DMS114 treated with DMSO at 0.1 percent for 48 hours (cell line): Measurements from ENCODE around the gene ULK4.
"Not testable (repeated sequence)": the region's sequence is repeated elsewhere in the genome, so short reads cannot be mapped to it uniquely, and the experiment has no call there.

Experiments used
- DNase-seq: peaks from one replicate; lab custom pipeline; 2025; ENCODE audit not compliant: unreplicated experiment; lab: John Stamatoyannopoulos, UW

The ULK4 gene

DNA sequence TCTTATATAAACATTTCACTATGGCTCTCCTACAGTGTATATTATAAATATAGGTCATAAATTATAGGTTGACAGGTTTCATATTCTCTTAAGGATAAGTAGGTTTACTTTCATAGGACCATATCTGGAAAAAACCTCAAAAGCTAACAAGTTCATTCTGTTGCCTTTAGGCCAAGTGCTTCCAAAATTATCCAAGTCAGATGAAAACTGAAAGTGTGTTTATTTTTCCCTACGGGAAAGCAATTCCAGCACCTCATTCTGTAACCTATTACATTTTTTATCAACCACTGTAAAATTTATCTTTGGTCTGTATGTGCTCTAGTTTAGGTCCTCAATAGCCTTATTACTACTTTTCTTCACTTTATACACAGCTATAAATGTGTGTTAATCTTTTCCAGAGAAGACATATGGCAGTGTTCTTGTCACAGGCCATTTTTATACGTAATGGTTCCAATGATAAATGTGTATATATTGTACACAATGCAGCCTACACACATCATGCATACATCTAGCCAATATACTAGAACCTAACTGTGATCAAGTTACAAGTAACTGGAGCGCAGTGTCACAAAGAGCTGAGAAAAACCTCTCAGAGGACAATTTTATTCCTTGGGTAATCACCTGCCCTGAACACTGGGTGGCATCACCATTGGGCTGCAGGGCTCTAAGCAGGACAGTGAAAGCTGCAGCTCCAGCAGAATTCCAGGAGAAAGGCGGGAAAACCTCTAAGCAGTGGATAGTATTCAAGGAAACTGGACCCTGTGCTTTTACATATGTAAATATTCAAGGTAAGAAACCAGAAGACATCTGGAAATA is 511.3 kb downstream of the ULK4 start:
- DNase-seq, result no peak

DNA sequence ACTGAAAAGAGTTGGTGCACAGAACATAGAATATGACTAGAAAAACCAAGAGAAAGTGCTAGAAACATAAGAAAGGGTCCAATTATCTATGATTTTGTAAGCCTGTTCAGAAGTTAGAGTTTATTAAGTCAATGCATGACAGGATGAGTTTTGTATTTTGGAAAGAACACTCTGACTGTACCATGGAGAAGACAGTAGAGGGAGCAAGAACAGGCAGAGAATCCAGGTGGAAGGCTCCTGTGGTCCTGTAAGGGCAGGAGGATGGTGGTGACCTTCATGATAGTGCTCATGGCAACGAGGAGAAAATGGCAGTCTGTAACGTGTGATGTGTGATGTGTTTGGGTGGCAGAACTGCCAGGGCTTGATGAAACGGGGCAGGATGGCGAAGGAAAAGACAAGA is 513.5 kb downstream of the ULK4 start:
- DNase-seq, result no peak

DNA sequence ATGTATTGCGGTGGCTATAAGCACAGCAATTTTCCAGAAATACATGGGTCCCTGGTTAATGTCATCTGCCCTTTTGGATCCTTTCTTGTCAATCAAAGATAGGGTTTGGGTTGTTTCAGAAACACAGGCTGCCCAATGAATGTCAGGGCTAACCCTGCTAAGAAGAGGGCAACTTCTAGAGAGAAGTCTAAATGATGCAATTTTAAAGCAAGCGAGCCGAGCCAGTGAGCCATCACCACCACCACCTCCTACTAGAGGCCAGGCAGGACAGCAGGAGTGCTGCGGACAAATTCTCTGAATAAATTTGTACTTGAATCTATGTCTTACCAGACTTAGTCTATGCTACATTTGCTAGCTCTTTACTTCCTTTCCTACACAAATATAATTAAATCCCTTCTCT is 514.2 kb downstream of the ULK4 start:
- DNase-seq, result no peak

DNA sequence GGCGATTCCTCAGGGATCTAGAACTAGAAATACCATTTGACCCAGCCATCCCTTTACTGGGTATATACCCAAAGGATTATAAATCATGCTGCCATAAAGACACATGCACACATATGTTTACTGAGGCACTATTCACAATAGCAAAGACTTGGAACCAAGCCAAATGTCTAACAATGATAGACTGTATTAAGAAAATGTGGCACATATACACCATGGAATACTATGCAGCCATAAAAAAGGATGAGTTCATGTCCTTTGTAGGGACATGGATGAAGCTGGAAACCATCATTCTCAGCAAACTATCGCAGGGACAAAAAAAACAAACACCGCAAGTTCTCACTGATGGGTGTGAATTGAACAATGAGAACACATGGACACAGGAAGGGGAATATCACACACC is 515.6 kb downstream of the ULK4 start:
- not testable (repeated sequence) for DNase-seq

DNA sequence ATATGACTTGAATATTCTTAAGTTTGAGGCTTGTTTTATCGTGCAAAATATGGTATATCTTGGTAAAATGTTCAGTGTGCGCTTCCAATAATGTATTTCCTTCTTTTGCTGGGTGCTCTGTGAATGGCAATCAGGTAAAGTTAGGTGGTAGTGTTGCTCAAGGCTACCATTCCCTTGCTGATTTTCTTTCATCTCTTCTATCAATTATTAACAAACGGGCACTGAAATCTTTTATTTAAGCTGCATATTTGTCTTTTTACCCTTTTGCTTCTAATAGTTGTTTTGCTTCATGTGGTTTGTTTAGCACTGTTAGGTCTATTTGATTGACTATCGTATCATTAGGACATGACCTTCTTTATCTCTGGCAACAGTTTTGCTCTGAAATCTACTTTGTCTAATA is 520.3 kb downstream of the ULK4 start:
- no peak for DNase-seq

DNA sequence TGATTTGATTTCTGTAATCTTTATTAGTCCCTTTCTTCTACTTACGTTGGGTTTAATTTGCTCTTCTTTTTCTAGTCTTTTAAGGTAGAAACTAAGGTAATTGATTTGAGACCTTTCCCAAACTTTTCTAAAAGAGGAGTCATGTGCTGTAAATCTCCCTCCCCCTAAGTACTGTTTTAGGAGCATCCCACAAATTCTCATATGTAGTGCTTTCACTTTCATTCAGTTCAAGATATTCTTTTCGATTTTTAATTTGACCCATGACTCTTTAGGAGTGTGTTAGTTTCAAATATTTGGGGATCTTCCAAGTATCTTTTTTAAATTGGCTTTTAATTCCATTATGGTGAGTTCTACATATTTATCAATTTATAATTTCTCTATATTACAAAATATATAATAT is 520.8 kb downstream of the ULK4 start:
- no peak for DNase-seq

DNA sequence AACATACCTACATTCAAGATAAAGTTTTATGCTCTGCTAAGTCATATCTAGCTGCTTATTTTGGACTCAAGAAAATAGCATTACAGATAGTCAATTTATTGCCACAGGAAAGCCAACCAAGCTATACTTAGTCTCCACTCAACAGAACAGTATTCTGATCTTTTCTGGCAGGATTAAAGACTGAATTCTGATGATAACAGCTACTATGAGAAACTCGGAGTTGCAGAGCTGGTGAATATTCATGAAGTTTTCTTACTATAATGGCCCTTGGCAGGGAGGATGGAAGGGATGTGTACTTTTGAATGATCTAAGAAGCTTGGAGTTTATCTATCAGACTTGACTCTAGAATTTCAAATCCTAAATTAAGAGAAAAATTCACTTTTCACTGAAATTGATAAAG is 524.9 kb downstream of the ULK4 start:
- no peak for DNase-seq

DNA sequence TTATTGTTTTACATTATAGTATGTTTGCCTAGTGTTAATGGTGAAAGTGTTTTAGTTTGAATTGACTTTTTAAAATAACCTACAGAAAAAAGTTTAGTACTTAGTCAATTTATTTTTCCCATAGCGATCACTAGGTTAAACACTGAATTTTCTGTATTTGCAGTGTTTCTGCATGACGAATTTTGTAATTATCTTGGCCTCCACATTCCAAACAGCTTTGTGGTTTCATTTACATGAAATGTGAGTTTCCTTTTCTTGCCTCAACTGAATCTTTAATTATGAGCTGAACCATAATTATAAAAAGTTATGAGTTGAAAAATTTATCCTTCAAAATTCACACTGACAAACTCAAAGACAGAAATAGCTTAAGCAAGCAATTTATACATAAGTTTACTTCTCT is 527.1 kb downstream of the ULK4 start:
- no peak for DNase-seq

DNA sequence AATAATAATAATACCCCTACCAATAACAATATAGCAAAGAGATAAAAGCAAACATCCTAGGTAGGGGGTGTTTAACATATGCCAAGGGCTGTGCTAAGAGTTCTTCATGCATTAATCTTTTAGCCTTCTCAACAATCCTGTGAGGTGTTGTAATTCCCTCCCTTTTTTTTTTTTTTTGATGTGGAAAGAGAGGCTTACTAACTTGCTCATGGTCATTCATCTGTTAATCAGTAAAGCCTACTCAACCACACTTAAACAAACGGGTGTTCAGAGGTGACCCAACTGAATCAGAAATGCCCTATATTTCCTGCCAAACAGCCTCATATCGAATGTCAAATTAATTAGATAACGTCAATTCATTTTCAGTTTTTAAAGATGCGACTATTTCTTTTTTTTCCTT is 530.5 kb downstream of the ULK4 start:
- DNase-seq, result no peak

DNA sequence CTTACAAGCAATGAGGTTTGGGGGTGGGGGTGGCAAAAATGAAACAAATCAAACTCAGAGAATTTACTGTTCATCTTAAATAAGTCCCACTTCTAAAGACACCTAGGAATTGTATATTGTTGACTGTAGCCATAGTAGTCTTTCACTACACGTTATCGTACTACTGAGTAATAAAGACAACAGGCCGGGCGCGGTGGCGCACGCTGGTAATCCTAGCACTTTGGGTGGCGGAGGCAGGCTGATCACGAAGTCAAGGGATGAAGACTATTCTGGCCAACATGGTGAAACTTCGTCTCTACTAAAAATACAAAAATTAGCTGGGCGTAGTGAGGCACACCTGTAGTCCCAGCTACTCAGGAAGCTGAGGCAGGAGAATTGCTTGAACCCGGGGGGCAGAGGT is 531.0 kb downstream of the ULK4 start:
- DNase-seq, result no peak

DNA sequence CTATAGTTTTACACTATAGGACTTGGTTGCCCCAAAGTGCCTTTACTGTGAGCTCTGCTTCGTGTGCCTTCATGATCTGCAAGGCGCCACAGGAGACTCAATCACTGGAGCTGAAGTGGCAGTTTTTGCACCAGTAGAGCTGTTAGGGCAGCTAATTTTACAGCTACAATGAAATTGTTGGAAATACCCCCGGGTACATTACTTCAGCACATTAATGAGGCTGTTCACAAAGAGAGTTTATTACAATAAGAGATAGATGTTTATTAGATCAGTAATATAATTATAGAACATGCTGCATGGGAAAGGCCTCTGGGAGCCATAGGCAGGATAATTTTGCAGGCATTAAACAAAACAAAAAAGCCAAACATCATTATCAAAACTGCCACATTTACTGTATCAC is 531.5 kb downstream of the ULK4 start:
- no peak for DNase-seq

DNA sequence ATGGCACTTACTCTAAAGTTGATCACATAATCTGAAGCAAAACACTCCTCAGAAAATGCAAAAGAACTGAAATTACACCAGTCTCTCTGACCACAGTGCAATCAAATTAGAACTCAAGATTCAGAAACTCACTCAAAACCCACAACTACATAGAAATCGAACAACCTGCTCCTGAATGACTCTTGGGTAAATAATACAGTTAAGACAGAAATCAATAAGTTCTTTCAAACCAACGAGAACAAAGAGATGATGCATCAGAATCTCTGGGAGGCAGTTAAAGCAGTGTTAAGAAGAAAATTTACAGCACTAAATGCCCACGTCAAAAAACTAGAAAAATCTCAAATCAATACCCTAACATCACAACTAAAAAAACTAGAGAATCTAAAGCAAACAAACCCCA is 535.4 kb downstream of the ULK4 start:
- no peak for DNase-seq

DNA sequence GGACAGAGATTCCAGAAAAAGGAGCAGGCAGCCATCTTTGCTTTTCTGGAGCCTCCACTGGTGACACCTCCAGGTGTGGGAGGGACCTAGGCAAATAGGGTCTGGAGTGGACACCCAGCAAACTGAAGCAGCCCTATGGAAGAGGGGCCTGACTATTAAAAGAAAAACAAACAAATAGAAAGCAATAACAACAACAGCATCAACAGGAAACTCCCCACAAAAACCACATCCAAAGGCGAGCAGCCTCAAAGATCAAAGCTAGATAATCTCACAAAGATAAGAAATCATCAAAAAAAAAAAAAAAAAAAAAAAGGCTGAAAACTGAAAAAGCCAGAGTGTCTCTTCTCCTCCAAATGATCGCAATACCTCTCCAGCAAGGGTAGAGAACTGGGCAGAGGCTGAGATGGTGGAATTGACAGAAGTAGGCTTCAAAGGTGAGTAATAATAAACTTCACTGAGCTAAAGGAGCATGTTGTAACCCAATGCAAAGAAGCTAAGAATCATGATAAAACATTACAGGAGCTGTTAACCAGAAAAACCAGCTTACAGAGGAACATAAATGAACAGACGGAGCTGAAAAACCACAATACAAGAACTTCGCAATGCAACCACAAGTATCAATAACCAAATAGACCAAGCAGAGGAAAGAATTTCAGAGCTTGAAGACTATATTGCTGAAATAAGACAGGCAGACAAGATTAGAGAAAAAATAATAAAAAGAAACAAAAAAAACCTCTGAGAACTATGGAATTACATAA is 537.2 kb downstream of the ULK4 start:
- DNase-seq, result no peak

DNA sequence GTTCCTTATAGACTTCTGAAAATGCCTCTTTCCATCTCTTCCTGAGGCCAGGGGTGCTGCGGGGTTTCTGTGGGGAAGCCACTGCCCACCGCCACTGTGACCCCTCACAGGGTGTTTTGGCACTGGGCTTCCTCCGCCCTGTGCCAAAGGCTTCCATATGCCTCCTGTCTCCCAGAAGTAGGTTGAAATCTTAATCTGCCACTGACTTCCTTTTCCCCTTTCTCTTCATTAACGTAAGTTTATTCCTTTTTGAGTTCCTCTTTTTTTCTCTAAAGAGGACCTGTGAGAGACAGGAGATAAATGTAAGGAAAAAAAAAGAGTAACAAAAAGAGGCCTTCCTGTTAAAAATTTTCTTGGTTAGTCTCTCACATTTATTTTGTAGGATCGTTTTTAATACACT is 542.1 kb downstream of the ULK4 start:
- no peak for DNase-seq

DNA sequence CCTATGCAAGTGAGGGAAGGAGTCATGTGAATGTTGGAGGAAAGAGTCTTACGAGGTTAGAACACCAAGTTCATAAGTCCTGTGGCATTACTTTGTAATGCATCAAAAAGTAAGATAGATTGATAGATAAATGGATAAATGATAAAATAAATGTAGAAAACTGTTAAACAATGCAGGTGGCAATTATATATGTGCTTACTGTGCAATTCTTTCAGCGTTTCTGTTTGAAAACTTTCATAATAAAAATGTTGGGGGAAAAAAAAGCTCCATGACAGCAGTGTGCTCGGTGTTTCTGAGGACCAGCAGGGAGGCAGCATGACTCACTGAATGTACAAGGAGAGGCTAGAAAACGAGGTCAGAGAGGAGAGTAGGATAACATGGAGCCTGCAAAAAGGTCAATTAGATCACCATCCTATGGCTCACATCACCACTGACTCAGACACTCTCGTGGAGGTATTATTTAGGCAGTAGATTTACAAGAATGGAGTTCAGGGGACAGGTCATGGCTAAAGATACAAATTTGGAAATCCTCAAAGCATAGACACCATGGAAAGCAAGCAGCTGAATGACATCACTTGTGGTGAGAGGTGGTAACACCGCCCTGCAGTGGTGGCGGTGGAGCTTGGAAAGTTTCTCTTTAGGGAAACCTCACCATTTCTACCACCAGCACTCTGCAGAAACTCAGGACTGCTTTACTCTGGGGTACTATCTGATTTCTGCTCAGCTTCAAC is 542.8 kb downstream of the ULK4 start:
- no peak for DNase-seq

DNA sequence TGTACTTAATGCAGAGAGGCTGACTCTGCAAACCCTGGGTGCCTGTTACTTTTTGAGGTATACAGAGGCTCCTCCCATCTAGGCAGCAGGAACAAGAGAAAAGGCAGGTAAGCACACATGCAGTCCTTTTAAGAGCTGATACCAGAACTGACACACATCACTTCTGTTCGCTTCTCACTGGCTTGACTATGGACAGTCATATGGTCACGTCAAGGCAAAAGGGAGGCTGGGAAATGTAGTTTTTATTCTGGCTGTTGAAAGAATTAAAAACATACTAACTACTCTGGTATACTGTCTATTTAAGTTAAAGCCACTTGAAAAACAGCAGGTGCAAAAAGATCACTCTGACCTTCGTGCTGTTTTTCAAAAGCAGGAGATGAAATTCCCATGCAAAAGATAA is 544.3 kb downstream of the ULK4 start:
- DNase-seq, result no peak

DNA sequence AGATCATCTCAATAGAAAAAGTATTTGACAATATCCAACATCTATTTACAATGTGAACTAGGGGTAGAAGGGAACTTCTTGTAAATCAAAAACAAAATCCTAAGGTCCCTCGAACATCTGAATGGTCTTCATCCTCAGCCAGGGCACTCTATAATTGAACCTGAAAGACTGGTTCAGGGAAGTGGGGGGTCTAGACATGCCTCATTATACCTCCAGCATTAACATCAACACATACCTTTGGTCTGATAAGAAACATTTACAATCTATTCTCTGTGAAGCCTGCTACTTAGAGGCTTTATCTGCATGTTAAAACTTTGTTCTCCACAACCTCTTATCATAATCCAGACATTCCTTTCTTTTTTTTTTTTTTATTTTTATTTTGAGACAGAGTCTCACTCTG is 550.8 kb downstream of the ULK4 start:
- DNase-seq, result no peak

DNA sequence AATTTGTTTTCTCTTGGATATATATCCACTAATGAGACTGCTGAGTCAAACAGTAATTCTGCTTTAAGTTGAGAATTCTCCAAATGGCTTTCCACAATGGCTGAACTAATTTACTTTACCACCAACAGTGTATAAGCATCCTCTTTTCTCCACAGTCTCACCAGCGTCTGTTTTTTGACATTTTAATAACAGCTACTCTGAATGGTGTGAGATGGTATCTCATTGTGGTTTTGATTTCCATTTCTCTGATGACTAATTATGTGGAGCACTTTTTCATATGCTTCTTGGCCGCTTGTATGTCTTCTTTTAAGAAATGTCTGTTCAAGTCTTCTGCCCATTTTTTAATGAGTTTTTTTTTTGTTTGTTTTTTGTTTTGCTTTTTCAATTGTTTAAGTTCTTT is 556.4 kb downstream of the ULK4 start:
- no peak for DNase-seq

DNA sequence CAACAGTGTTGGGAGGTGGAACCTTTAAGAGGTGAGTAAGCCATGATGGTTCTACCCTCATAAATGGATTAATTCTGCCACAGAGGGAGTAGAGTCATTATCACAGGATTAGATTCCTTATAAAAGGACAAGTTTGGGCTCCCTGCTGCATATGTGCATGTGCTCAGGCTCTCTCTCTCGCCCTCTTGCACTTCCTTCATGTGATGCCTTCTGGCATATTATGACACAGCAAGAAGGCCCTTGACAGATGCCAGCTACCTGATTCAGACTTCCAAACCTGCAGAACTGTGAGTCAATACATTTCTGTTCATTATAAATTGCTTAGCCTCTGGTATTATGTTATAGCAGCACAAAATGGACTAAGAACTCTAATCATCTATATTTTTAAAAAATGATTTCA is 557.3 kb downstream of the ULK4 start:
- no peak for DNase-seq

DNA sequence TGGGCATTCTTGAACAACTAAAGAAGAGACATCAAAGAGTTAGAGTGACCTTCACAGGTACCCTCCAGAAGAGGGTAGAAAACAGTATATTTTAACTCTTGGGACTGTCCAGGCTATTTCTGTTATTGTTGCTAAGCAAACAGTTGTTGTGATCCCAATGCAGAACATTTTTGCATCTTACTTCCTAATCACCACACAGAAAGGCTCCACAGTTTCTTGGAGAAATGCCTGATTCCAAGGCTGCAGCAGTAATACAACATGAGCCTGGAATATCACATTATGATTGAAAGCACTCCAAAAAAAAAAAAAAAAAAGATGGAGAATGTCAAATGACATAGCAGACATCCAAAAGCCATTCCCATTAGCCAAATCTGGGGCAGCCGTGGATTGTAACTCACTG is 567.0 kb downstream of the ULK4 start:
- DNase-seq, result no peak

DNA sequence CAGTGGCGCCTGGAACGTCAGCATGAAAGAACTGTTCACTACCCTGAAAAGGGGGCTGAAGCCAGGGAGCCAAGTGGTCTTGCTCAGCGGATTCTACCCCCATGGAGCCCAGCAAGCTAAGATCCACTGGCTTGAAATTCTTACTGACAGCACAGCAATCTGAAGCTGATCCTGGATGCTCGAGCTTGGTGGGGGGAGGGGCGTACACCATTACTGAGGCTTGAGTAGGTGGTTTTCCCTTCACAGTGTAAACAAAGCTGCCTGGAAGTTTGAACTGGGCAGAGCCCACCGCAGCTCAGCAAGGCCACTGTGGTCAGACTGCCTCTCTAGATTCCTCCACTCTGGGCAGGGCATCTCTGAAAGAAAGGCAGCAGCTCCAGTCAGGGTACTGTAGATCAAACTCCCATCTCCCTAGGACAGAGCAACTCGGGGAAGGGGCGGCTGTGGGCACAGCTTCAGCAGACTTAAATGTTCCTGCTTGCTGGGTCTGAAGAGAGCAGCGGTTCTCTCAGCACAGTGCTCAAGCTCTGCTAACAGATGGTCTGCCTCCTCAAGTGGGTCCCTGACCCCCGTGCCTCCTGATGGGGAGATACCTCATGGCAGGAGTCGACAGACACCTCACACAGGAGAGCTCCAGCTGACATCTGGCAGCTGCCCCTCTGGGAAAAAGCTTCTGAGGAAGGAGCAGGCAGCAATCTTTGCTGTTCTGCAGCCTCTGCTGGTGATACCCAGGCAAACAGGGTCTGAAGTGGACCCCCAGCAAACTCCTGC is 591.0 kb downstream of the ULK4 start:
- not testable (repeated sequence) for DNase-seq
